OCI-LY7 (cell line): ENCODE results near the gene FRRS1L.

Experiments used
- CTCF ChIP-seq: fragments of 200-600 bp; sonication (generic); conservative IDR thresholded peaks from 2 replicates; pipeline ENCODE4 v1.5.1; 2014; ENCODE audit warnings: mild to moderate bottlenecking, antibody characterized with exemption, low read length, moderate library complexity, mixed read lengths
- EZH2phosphoT487 ChIP-seq: fragments of 200-600 bp; sonication (generic); IDR thresholded peaks from 2 replicates; pipeline ENCODE4 v1.6.1; 2018; ENCODE audit warnings: low read depth, borderline replicate concordance, mild to moderate bottlenecking, mixed run types, antibody characterized with exemption, low read length, moderate library complexity, mixed read lengths

DNA sequence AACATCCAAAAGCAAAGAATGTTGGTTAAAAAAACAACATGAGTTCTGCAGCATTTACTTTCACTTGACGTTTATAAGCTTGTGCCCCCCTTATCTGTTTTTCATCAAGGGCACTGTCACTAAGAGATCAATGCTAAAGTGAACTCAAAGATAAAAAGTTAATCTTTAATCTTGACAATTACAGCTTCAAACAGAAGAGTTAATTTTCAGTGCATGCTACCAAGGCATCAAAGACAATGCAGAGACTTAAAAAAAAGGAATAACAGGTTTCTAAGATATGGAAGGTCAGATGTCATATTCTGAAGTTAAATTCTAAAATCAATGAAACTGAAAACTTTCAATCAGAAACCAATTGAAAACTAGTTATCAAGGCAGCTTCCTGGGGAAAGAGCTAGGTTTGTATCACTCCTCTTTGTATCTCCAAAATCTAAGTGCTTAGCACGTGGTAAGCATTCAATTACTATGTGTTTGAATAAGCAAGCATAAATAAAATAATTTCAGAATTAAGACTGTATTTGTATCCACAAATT, 84.9 kb downstream of the FRRS1L start:
- TF ChIP-seq CTCF (no peak), EZH2phosphoT487 (no peak)
